Vagina (tissue), 2 donors: ENCODE measurements around the gene RECK.

ENCODE experiments used
- CTCF ChIP-seq, 3 experiments: fragments of 450-650 bp in 2 of 3; fragments of 200-600 bp in 1 of 3; sonication (generic) in 1 of 3; IDR thresholded peaks; one replicate each; pipeline ENCODE4 v1.5.1; 2017 to 2019; ENCODE audit warnings: antibody characterized with exemption in 3 of 3, mild to moderate bottlenecking in 2 of 3, moderate library complexity in 2 of 3
- POLR2A ChIP-seq, 2 donors: fragments of 450-650 bp; IDR thresholded peaks; one replicate each; pipeline ENCODE4 v1.6.1; 2017; ENCODE audit warnings: antibody characterized with exemption in 2 of 2, mild to moderate bottlenecking in 2 of 2, moderate library complexity in 2 of 2

DNA sequence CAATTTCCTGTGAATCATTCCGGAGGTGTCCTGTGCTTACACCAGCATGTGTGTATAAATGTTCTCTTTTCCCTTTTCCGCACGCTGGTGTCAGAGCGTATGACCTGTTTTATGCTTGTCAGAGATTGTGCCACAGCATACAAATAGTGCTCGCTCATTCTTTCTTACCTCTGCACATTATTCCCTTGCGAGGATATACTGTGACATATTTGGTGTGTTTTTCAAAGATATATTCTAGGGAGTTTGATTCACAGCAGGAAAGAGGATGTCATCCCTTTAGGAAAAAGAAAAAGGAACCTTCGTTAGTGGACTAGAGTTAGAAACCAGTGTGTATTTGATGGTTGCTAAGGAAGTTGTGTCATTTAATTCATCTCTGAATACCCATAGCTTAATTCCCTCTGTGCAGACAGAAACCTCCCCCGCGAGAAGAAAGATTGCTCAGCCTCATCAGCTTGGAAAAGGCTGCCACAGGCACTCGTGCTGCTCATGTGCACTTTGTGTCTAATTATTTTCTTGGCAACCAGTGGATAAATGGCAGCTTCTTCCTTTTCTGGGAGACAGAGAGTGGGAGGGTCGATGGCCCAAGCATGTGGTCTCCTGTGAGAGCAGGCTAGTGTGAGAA, 117.7 kb downstream of the RECK start:
- TF ChIP-seq CTCF (IDR thresholded peaks at IDR 0.05): no peak
- no peak for TF ChIP-seq POLR2A (IDR thresholded peaks at IDR 0.05)
